ENCODE data around the gene MAPKAPK3.

- TF ChIP-seq TEAD4 (IDR thresholded peaks at IDR 0.05; ENCODE audit: low read depth, low read length) (no peak), POLR2AphosphoS5 (IDR thresholded peaks at IDR 0.05; ENCODE audit: low read depth, low read length) (no peak), CTCF (IDR thresholded peaks at IDR 0.05; ENCODE audit: control extremely low read depth in 1 of 3, insufficient read depth in 1 of 3, low read depth in 1 of 3, low read length in 3 of 3) (no peak), CHD7 (IDR thresholded peaks at IDR 0.05; ENCODE audit: insufficient replicate concordance, low read length) (no peak), GABPA (IDR thresholded peaks at IDR 0.05; ENCODE audit: borderline replicate concordance, insufficient read depth, low read length) (no peak), MAX (IDR thresholded peaks at IDR 0.05) (no peak), POLR2A (IDR thresholded peaks at IDR 0.05; ENCODE audit: control extremely low read depth in 1 of 2, low read depth in 2 of 2, low read length in 2 of 2) (no peak), CREB1 (IDR thresholded peaks at IDR 0.05) (no peak), SRF (IDR thresholded peaks at IDR 0.05; ENCODE audit: low read depth, low read length) (no peak), MAFK (IDR thresholded peaks at IDR 0.05; ENCODE audit: low read depth, low read length) (no peak)
- TF ChIP-seq, protein P1, sequence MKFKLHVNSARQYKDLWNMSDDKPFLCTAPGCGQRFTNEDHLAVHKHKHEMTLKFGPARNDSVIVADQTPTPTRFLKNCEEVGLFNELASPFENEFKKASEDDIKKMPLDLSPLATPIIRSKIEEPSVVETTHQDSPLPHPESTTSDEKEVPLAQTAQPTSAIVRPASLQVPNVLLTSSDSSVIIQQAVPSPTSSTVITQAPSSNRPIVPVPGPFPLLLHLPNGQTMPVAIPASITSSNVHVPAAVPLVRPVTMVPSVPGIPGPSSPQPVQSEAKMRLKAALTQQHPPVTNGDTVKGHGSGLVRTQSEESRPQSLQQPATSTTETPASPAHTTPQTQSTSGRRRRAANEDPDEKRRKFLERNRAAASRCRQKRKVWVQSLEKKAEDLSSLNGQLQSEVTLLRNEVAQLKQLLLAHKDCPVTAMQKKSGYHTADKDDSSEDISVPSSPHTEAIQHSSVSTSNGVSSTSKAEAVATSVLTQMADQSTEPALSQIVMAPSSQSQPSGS (IDR thresholded peaks at IDR 0.05; ENCODE audit: low read length), result no peak
Observed at GRCh38 chr3:50648313-50648712, 31.4 kb downstream of the MAPKAPK3 start.
